Measurements from ENCODE around the gene CRYBG3.

The CRYBG3 gene

GRCh38 chr3:97990624-97991292 lies 168.9 kb downstream of the CRYBG3 start:
- Histone ChIP-seq H3K27ac (ENCODE audit: low read depth, low read length, severe bottlenecking) (no peak overlapping the region), H3K9me3 (ENCODE audit: control insufficient read depth, low read length) (no peaks in the 10 kb centered on the region), H3K4me3 (ENCODE audit: extremely low read depth, insufficient read depth, low read length, poor library complexity, severe bottlenecking) (no peak overlapping the region), H3K36me3 (ENCODE audit: control insufficient read depth, insufficient read depth, low read length) (no peaks in the 10 kb centered on the region), H3K4me1 (ENCODE audit: control insufficient read depth, insufficient read depth, low read length, poor library complexity, severe bottlenecking) (no peaks in the 10 kb centered on the region)
- 100% methylated on average over 1 of the region's 2 CpGs; no CpG with 5 or more reads in 1 of the 2 experiments for WGBS, 2 experiments (ENCODE audit: insufficient coverage in 2 of 2)

- H3K36me3 ChIP-seq (ENCODE audit: control insufficient read depth, insufficient read depth, low read length) = no peaks in the 10 kb centered on the region
- H3K4me3 ChIP-seq (ENCODE audit: extremely low read depth, insufficient read depth, low read length, poor library complexity, severe bottlenecking) = no peak overlapping the region
- 68 to 83% methylated on average over 3 to 5 of the region's 5 CpGs for WGBS, 2 experiments (ENCODE audit: insufficient coverage in 2 of 2)
- no peak overlapping the region for H3K27ac ChIP-seq (ENCODE audit: low read depth, low read length, severe bottlenecking)
- H3K9me3 ChIP-seq (ENCODE audit: control insufficient read depth, low read length) = no peaks in the 10 kb centered on the region
- no peaks in the 10 kb centered on the region for H3K4me1 ChIP-seq (ENCODE audit: control insufficient read depth, insufficient read depth, low read length, poor library complexity, severe bottlenecking)
These were observed 169.5 kb downstream of the CRYBG3 start for GRCh38 chr3:97991293-97991682.

DNA sequence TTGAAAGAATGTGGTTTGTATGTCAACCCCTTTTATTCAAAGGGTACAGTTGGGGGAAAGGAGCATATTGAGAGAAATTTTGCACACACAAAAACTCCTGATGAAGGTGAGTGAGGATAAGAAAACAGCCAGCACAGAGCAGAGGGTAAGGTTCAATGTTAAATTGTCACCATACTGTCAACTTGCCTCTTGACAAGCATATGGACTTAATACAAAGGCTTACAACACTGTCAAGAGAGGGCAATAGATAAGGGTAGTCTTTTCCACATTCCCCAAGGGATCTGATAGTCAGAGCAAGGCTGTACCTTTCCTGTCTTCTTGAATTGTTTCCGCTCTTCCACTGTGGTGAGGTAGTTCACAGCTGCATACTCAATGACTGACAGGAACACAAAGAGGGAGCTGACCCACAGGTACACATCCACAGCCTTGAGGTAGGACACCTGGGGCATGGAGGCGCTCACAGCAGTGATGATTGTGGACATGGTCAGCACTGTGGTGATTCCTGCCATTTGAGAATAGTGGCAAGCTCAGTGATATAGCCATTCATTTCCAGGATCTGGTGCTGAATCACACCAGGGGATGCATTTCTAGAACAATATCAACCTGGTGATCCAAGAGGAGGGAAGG lies 170.8 kb downstream of the CRYBG3 start:
- Histone ChIP-seq H3K9me3 (ENCODE audit: control insufficient read depth, low read length) (no peaks in the 10 kb centered on the region), H3K4me3 (ENCODE audit: extremely low read depth, insufficient read depth, low read length, poor library complexity, severe bottlenecking) (no peak overlapping the region), H3K4me1 (ENCODE audit: control insufficient read depth, insufficient read depth, low read length, poor library complexity, severe bottlenecking) (no peaks in the 10 kb centered on the region), H3K27ac (ENCODE audit: low read depth, low read length, severe bottlenecking) (no peak overlapping the region), H3K36me3 (ENCODE audit: control insufficient read depth, insufficient read depth, low read length) (no peaks in the 10 kb centered on the region)
- 90 to 100% methylated on average over 1 of the region's 2 CpGs for WGBS, 2 experiments (ENCODE audit: insufficient coverage in 2 of 2)

DNA sequence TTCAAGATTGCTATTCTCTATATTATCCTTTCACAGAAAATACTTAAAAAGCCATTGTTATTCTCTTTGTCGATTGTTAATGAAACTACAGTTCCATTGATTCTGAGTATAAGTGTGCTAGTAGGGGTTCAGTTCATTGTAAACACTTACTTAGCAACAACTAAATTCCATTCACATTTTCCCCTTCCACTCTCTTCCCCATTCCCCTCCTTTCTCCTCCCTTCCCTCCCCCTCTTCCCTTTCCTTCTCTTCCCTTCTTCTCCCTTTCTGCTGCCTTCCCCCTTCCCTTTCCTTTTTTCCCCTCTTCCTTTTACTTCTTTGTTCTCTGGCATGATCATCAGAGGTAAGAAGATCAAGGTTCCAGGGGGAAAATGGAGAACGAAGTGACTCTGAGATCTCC lies 171.7 kb downstream of the CRYBG3 start:
- no peaks in the 10 kb centered on the region for H3K9me3 ChIP-seq (ENCODE audit: control insufficient read depth, low read length)
- H3K27ac ChIP-seq (ENCODE audit: low read depth, low read length, severe bottlenecking) = no peak overlapping the region
- H3K4me3 ChIP-seq (ENCODE audit: extremely low read depth, insufficient read depth, low read length, poor library complexity, severe bottlenecking) = no peak overlapping the region
- H3K36me3 ChIP-seq (ENCODE audit: control insufficient read depth, insufficient read depth, low read length) = no peaks in the 10 kb centered on the region
- 60% methylated on average over 1 of the region's 2 CpGs; no CpG with 5 or more reads in 1 of the 2 experiments for WGBS, 2 experiments (ENCODE audit: insufficient coverage in 2 of 2)
- no peaks in the 10 kb centered on the region for H3K4me1 ChIP-seq (ENCODE audit: control insufficient read depth, insufficient read depth, low read length, poor library complexity, severe bottlenecking)

DNA sequence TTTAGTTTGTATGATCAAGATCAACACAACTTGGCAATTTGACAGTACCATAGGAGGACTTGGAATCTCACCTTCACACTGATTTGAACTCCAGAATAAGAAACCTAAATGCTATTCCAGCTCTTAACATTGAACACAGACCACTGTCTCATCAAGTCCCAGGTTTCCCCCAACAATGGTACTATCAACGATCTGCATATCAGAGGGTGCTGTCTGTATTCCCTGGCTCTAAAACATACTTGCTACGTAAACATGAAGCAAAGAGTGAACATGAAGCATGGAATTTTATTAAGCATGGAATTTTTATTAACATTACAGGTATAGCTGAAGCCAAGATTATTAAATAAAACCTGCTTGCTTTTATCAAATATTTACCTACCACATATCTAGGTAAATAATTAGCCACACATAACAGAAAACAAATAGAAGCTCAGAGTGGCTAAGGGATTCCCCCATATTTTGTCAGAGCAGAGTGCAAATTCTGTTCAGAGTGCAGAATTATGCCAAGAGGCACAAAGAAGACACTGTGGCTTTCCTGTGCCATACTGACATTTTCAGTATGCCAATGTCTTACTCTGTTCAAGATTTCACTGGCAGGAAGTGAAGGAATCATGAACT lies 172.6 kb downstream of the CRYBG3 start:
- Histone ChIP-seq H3K36me3 (ENCODE audit: control insufficient read depth, insufficient read depth, low read length) (no peaks in the 10 kb centered on the region), H3K4me3 (ENCODE audit: extremely low read depth, insufficient read depth, low read length, poor library complexity, severe bottlenecking) (no peak overlapping the region), H3K4me1 (ENCODE audit: control insufficient read depth, insufficient read depth, low read length, poor library complexity, severe bottlenecking) (no peaks in the 10 kb centered on the region), H3K27ac (ENCODE audit: low read depth, low read length, severe bottlenecking) (no peak overlapping the region), H3K9me3 (ENCODE audit: control insufficient read depth, low read length) (no peaks in the 10 kb centered on the region)
- WGBS, 2 experiments (ENCODE audit: insufficient coverage in 2 of 2) = 100% methylated on average over 1 of the region's 2 CpGs; no CpG with 5 or more reads in 1 of the 2 experiments
